Right ventricle myocardium superior (tissue), 1 donor: Measurements from ENCODE around the gene DNAAF1. TPM values are rescaled to one million over a fixed set of nuclear protein-coding genes. Genes with fewer than 3 reads are reported as not detected.

ENCODE experiments used
- ATAC-seq: fragments of 200-7000 bp; cut with Tn5 transposase; one replicate; pipeline ENCODE4 v1.9.1; 2020; ENCODE audit warnings: mild to moderate bottlenecking; ENCODE audit not compliant: poor library complexity
- DNase-seq: peaks from one replicate; pipeline ENCODE4 v3.0.0-alpha.2; 2020
- intact Hi-C: fragments of 100-400 bp; cut with DNase I; formaldehyde crosslinking; loops from one replicate; pipeline ENCODE4 v1.11.2; 2022
- total RNA-seq: library from RNA; stranded (reverse); fragmentation: NEBNext Ultra II Directional; extraction: Animal tissue kit (Norgen Biotek cat#: 25700); gene quantifications from one replicate; pipeline ENCODE4 v1.2.1, GENCODE V29; 2021
- donor health status: DM: no; HTN: yes; CAD: no; lungs with severe emphysema.

Gene DNAAF1
- total RNA-seq, 1 donor from 2014 or later, result not detected

- intact Hi-C loops, result no loop called here
- DNase-seq (no peak), ATAC-seq (no peak)
These were observed 73.2 kb downstream of the DNAAF1 start for GRCh38 chr16:84218176-84218823.

GRCh38 chr16:84218956-84219355 lies 73.8 kb downstream of the DNAAF1 start:
- intact Hi-C loops, result no loop called here
- DNase-seq (no peak), ATAC-seq (no peak)

GRCh38 chr16:84220851-84221250 lies 75.7 kb downstream of the DNAAF1 start:
- DNase-seq, result no peak
- intact Hi-C loops, result no loop called here
- no peak for ATAC-seq

- DNase-seq (no peak), ATAC-seq (no peak)
- intact Hi-C loops, result no loop called here
These were observed 78.3 kb downstream of the DNAAF1 start for GRCh38 chr16:84223456-84223855.

- ATAC-seq (no peak), DNase-seq (no peak)
- intact Hi-C loops, result no loop called here
These were observed 79.4 kb downstream of the DNAAF1 start for GRCh38 chr16:84224554-84224953.

- DNase-seq (no peak), ATAC-seq (no peak)
- intact Hi-C loops, result no loop called here
These were observed 80.0 kb downstream of the DNAAF1 start for GRCh38 chr16:84225126-84225525.

GRCh38 chr16:84225571-84225970 lies 80.5 kb downstream of the DNAAF1 start:
- no peak for DNase-seq
- ATAC-seq, result no peak
- intact Hi-C loops, result no loop called here

GRCh38 chr16:84226026-84226425 lies 80.9 kb downstream of the DNAAF1 start:
- no peak for ATAC-seq
- intact Hi-C loops, result no loop called here
- DNase-seq, result no peak

Other genes starting within 250 kb of the DNAAF1 start
- gene MLYCD, start 246.2 kb upstream of the DNAAF1 start, total RNA-seq, result 49.3 TPM
- gene OSGIN1, start 192.1 kb upstream of the DNAAF1 start, total RNA-seq, result 7.2 TPM
- 0.46 TPM for gene NECAB2, start 177.1 kb upstream of the DNAAF1 start, total RNA-seq
- gene SLC38A8, start 102.5 kb upstream of the DNAAF1 start, total RNA-seq, result 0.78 TPM
- 67.3 TPM for gene MBTPS1, start 28.4 kb upstream of the DNAAF1 start, total RNA-seq
- gene HSDL1, start 131 bp upstream of the DNAAF1 start, total RNA-seq, result 22.6 TPM
- gene TAF1C, start 41.7 kb downstream of the DNAAF1 start, total RNA-seq, result 29.3 TPM
- gene ADAD2, start 45.8 kb downstream of the DNAAF1 start, total RNA-seq, result 0.65 TPM
- gene KCNG4, start 94.7 kb downstream of the DNAAF1 start, total RNA-seq, result not detected
- 1.4 TPM for gene WFDC1, start 149.6 kb downstream of the DNAAF1 start, total RNA-seq
- not detected for gene ATP2C2, start 223.2 kb downstream of the DNAAF1 start, total RNA-seq